H1 (cell line): ENCODE measurements around the gene CEP192. TPM values are rescaled to one million over a fixed set of nuclear protein-coding genes. Genes with fewer than 3 reads are reported as not detected.

ENCODE experiments used
- CTCF ChIA-PET: fragments of 300-600 bp; sonication (Branson Sonifier 250); formaldehyde crosslinking; loops from one replicate; lab custom pipeline; 2021; ENCODE audit not compliant: partially characterized antibody; lab: Charles Lee
- POLR2A ChIA-PET: fragments of 300-600 bp; sonication (Branson Sonifier 250); formaldehyde crosslinking; loops from one replicate; lab custom pipeline; 2021; ENCODE audit warnings: inconsistent platforms; ENCODE audit not compliant: partially characterized antibody; lab: Charles Lee
- DNase-seq, 2 experiments: peaks; one replicate each; pipeline versions ENCODE4 v3.0.0 to v3.0.0-alpha.2; 2010 to 2022; ENCODE audit warnings: low spot score in 2 of 2, low read depth in 1 of 2, mixed read lengths in 1 of 2
- FAIRE-seq: peaks from 2 replicates; lab custom pipeline; 2011; peaks lifted over from hg19 to GRCh38; lab: Jason Lieb, UNC
- H2AFZ ChIP-seq: 2 replicates; pipeline ENCODE4 v1.8.1; 2012; ENCODE audit warnings: low read length, inconsistent platforms
- H2AK5ac ChIP-seq: 2 replicates; pipeline ENCODE4 v1.6.1; 2013; ENCODE audit warnings: low read depth, low read length
- H2BK120ac ChIP-seq: replicated peaks from 2 replicates; pipeline ENCODE3; 2013; ENCODE audit warnings: low read depth, low read length, inconsistent platforms
- H2BK12ac ChIP-seq: 2 replicates; pipeline ENCODE4 v1.6.1; 2013; ENCODE audit warnings: low read depth, low read length
- H2BK15ac ChIP-seq: 2 replicates; pipeline ENCODE4 v1.6.1; 2013; ENCODE audit warnings: low read length
- H2BK20ac ChIP-seq: 2 replicates; pipeline ENCODE4 v1.6.1; 2013; ENCODE audit warnings: low read length
- H2BK5ac ChIP-seq: 2 replicates; pipeline ENCODE4 v1.6.1; 2013; ENCODE audit warnings: low read depth, low read length
- H3K14ac ChIP-seq: 2 replicates; pipeline ENCODE4 v1.6.1; 2013; ENCODE audit warnings: inconsistent platforms; ENCODE audit not compliant: insufficient read length
- H3K18ac ChIP-seq: 2 replicates; pipeline ENCODE4 v1.6.1; 2013; ENCODE audit warnings: low read length; ENCODE audit errors: extremely low read depth
- H3K23ac ChIP-seq: 2 replicates; pipeline ENCODE4 v1.6.1; 2013; ENCODE audit warnings: inconsistent platforms; ENCODE audit not compliant: insufficient read length
- H3K23me2 ChIP-seq: 2 replicates; pipeline ENCODE4 v1.6.1; 2013; ENCODE audit warnings: low read depth, low read length
- H3K27ac ChIP-seq: 2 replicates; pipeline ENCODE4 v1.6.1; 2011; ENCODE audit warnings: low read depth, low read length, inconsistent platforms
- H3K27me3 ChIP-seq, 4 experiments: replicated peaks in 1 of 4; 1 replicate in 1 of 4; 2 replicates in 3 of 4; pipeline versions ENCODE4 v1.6.1 to v1.8.1; 2011 to 2013; ENCODE audit warnings: low read length in 3 of 4, mild to moderate bottlenecking in 3 of 4, inconsistent platforms in 2 of 4, mixed read lengths in 2 of 4, moderate library complexity in 1 of 4; ENCODE audit not compliant: control insufficient read depth in 3 of 4, insufficient read depth in 3 of 4; ENCODE audit errors: extremely low read depth in 1 of 4
- H3K36me3 ChIP-seq, 4 experiments: 2 replicates each; pipeline versions ENCODE4 v1.6.1 to v1.8.1; 2011 to 2013; ENCODE audit warnings: mild to moderate bottlenecking in 4 of 4, low read length in 3 of 4, moderate library complexity in 2 of 4, control low read depth in 1 of 4, inconsistent platforms in 1 of 4; ENCODE audit not compliant: insufficient read depth in 4 of 4, control insufficient read depth in 2 of 4
- H3K4ac ChIP-seq: replicated peaks from 2 replicates; pipeline ENCODE3; 2013; ENCODE audit warnings: low read length, low read depth, mixed read lengths, inconsistent platforms; ENCODE audit not compliant: insufficient read length
- H3K4me1 ChIP-seq, 4 experiments: replicated peaks in 1 of 4; 1 replicate in 1 of 4; 2 replicates in 3 of 4; pipeline versions ENCODE4 v1.6.1 to v1.8.1; 2011 to 2013; ENCODE audit warnings: low read length in 3 of 4, inconsistent platforms in 2 of 4, mixed read lengths in 1 of 4; ENCODE audit not compliant: insufficient read depth in 4 of 4, control insufficient read depth in 3 of 4
- H3K4me2 ChIP-seq, 2 experiments: 2 replicates each; pipeline versions ENCODE4 v1.6.1 to v1.8.1; 2011 to 2013; ENCODE audit warnings: low read depth in 2 of 2, low read length in 2 of 2, control low read depth in 1 of 2, inconsistent platforms in 1 of 2, mild to moderate bottlenecking in 1 of 2; ENCODE audit not compliant: insufficient read depth in 1 of 2
- H3K4me3 ChIP-seq, 4 experiments: fragments of 200-600, 300-600 bp in 1 of 4; sonication (generic), shearing (Covaris generic), sonication (Bioruptor Twin) in 1 of 4; 2 replicates each; pipeline versions ENCODE4 v1.5.1 to v1.8.1; 2011 to 2016; ENCODE audit warnings: low read length in 4 of 4, low read depth in 3 of 4, control low read depth in 2 of 4, inconsistent platforms in 2 of 4, mild to moderate bottlenecking in 2 of 4, mixed read lengths in 1 of 4, moderate library complexity in 1 of 4; ENCODE audit not compliant: insufficient read depth in 2 of 4; ENCODE audit errors: extremely low read depth in 1 of 4
- H3K56ac ChIP-seq: replicated peaks from 2 replicates; pipeline ENCODE3; 2013; ENCODE audit warnings: low read depth, mild to moderate bottlenecking, mixed read lengths, low read length, inconsistent platforms; ENCODE audit not compliant: insufficient read length
- H3K79me1 ChIP-seq: 2 replicates; pipeline ENCODE4 v1.6.1; 2013; ENCODE audit warnings: low read depth, low read length, control low read depth
- H3K79me2 ChIP-seq, 2 experiments: 2 replicates each; pipeline versions ENCODE4 v1.6.1 to v1.8.1; 2012 to 2013; ENCODE audit warnings: low read length in 2 of 2, mild to moderate bottlenecking in 2 of 2, inconsistent platforms in 1 of 2; ENCODE audit not compliant: insufficient read depth in 2 of 2, control insufficient read depth in 1 of 2
- H3K9ac ChIP-seq, 4 experiments: replicated peaks in 1 of 4; 1 replicate in 1 of 4; 2 replicates in 3 of 4; pipeline versions ENCODE4 v1.6.1 to v1.8.1; 2011 to 2013; ENCODE audit warnings: low read depth in 3 of 4, low read length in 3 of 4, control low read depth in 2 of 4, mild to moderate bottlenecking in 2 of 4, moderate library complexity in 2 of 4, inconsistent platforms in 1 of 4; ENCODE audit errors: extremely low read depth in 1 of 4
- H3K9me3 ChIP-seq, 2 experiments: 2 replicates each; pipeline versions ENCODE4 v1.6.1 to v1.8.1; 2012 to 2013; ENCODE audit warnings: mild to moderate bottlenecking in 2 of 2, moderate library complexity in 2 of 2, control low read depth in 1 of 2, inconsistent platforms in 1 of 2, low read depth in 1 of 2, low read length in 1 of 2, mixed read lengths in 1 of 2; ENCODE audit not compliant: insufficient read depth in 2 of 2
- H4K20me1 ChIP-seq, 2 experiments: replicated peaks in 1 of 2; 2 replicates each; pipeline versions ENCODE3 to v1.8.1; 2011 to 2013; ENCODE audit warnings: inconsistent platforms in 2 of 2, low read length in 2 of 2, mild to moderate bottlenecking in 1 of 2; ENCODE audit not compliant: insufficient read depth in 2 of 2, control insufficient read depth in 1 of 2
- H4K5ac ChIP-seq: 2 replicates; pipeline ENCODE4 v1.6.1; 2013; ENCODE audit warnings: low read length, low read depth, mixed read lengths, inconsistent platforms; ENCODE audit not compliant: insufficient read length
- H4K8ac ChIP-seq: 2 replicates; pipeline ENCODE4 v1.8.0; 2013; ENCODE audit warnings: mild to moderate bottlenecking, moderate library complexity, low read length, inconsistent platforms; ENCODE audit not compliant: insufficient read depth; ENCODE audit errors: extremely low read depth
- H4K91ac ChIP-seq: replicated peaks from 2 replicates; pipeline ENCODE3; 2013; ENCODE audit warnings: low read length, mixed read lengths, inconsistent platforms; ENCODE audit not compliant: insufficient read length
- ATF2 ChIP-seq: IDR thresholded peaks from 2 replicates; pipeline ENCODE4 v1.6.1; 2012; ENCODE audit warnings: low read length, inconsistent platforms
- E2F6 ChIP-seq: IDR thresholded peaks from 2 replicates; pipeline ENCODE4 v1.6.1; 2012; ENCODE audit warnings: inconsistent platforms
- FOSL1 ChIP-seq: IDR thresholded peaks from 2 replicates; pipeline ENCODE4 v1.6.1; 2011; ENCODE audit warnings: mild to moderate bottlenecking, low read depth, low read length, moderate library complexity; ENCODE audit not compliant: insufficient read depth
- MAFK ChIP-seq: IDR thresholded peaks from 2 replicates; pipeline ENCODE4 v1.6.1; 2012; ENCODE audit warnings: low read depth, mild to moderate bottlenecking, improper control_type of control experiment, low read length
- MAX ChIP-seq: IDR thresholded peaks from 2 replicates; pipeline ENCODE4 v1.6.1; 2012; ENCODE audit warnings: inconsistent platforms
- POLR2AphosphoS5 ChIP-seq: IDR thresholded peaks from 2 replicates; pipeline ENCODE4 v1.6.1; 2011; ENCODE audit warnings: low read depth, low read length
- SIN3A ChIP-seq, 2 experiments: IDR thresholded peaks in 1 of 2; conservative IDR thresholded peaks in 1 of 2; 2 replicates each; pipeline ENCODE4 v1.6.1; 2011 to 2012; ENCODE audit warnings: low read length in 2 of 2, improper control_type of control experiment in 1 of 2, low read depth in 1 of 2, mild to moderate bottlenecking in 1 of 2
- SP2 ChIP-seq: IDR thresholded peaks from 2 replicates; pipeline ENCODE4 v1.6.1; 2012; ENCODE audit warnings: mild to moderate bottlenecking, low read length, inconsistent platforms
- TCF12 ChIP-seq: IDR thresholded peaks from 2 replicates; pipeline ENCODE4 v1.6.1; 2011; ENCODE audit warnings: low read depth, mild to moderate bottlenecking, low read length
- USF2 ChIP-seq: IDR thresholded peaks from 2 replicates; pipeline ENCODE4 v1.6.1; 2011; ENCODE audit warnings: low read length, improper control_type of control experiment
- WGBS, 2 experiments: shearing (Covaris generic) in 1 of 2; methylation state at CpG; one replicate each; pipeline versions ENCODE4 v1.1.6 to v1.1.7; 2013 to 2015; ENCODE audit warnings: low lambda C conversion rate in 2 of 2, mixed read lengths in 2 of 2, inconsistent platforms in 1 of 2, low coverage in 1 of 2, missing lambda C conversion rate in 1 of 2; ENCODE audit not compliant: insufficient replicate concordance in 2 of 2, insufficient coverage in 1 of 2, insufficient read length in 1 of 2; ENCODE audit errors: extremely low coverage in 1 of 2, missing lambda C conversion rate in 1 of 2; 5-methylcytosine and 5-hydroxymethylcytosine counted together
- polyA plus RNA-seq, 7 experiments: library from polyadenylated mRNA; depleted of rRNA in 3 of 7; stranded (reverse) in 5 of 7; unstranded in 2 of 7; fragments of >200 nt in 5 of 7; fragments of 200-250 nt in 2 of 7; gene quantifications; 1 replicate in 5 of 7; 2 replicates in 1 of 7; 4 replicates in 1 of 7; pipeline versions ENCODE4 v1.2.1 to v1.2.3, GENCODE V29; 2011 to 2013; ENCODE audit warnings: missing spikeins in 2 of 7, mixed read lengths in 2 of 7
- total RNA-seq: library from RNA; stranded (reverse); fragmentation: NEBNext Ultra II Directional; extraction: Animal tissue kit (Norgen Biotek cat#: 25700); gene quantifications from 2 replicates; pipeline ENCODE4 v1.2.1, GENCODE V29; 2021

The CEP192 gene
- total and polyA plus RNA-seq, 2 of the 8 experiments (the other 6 are each of a cell fraction or from before 2014, with no cell fraction given), result 13.4 to 23.1 TPM

GRCh38 chr18:12958478-12958877 is 32.7 kb upstream of the CEP192 start:
- H2BK20ac ChIP-seq, result no peak overlapping the region
- H2BK120ac ChIP-seq, result no peak overlapping the region
- no peaks in the 10 kb centered on the region for H3K27me3 ChIP-seq
- H2BK12ac ChIP-seq, result no peak overlapping the region
- no peak overlapping the region for H3K27ac ChIP-seq
- H3K4me3 ChIP-seq, result no peak overlapping the region
- peaks cover under 1 to 47% (median 15%) of the 10 kb centered on the region in 4 experiments; a peak in 7 of 8 replicates for H3K36me3 ChIP-seq
- POLR2A ChIA-PET, result interaction anchor here (1.3 kb wide), 1 partner anchor 10 kb away, joined by 4 read pairs; no protein-coding TSS in a partner anchor
- H3K18ac ChIP-seq, result no peak overlapping the region
- no peak overlapping the region for H3K23ac ChIP-seq
- H2AK5ac ChIP-seq, result no peak overlapping the region
- CTCF ChIA-PET, result no interaction called here
- 93% methylated on average over 3 of the region's 3 CpGs; no CpG with 5 or more reads in 1 of the 2 experiments for WGBS, 2 experiments
- no peaks in the 10 kb centered on the region for H3K9me3 ChIP-seq
- no peak overlapping the region for H3K14ac ChIP-seq
- no peak overlapping the region for H2BK15ac ChIP-seq
- H4K91ac ChIP-seq, result no peak overlapping the region
- no peak overlapping the region for H3K9ac ChIP-seq
- FAIRE-seq, result no peak
- H3K79me1 ChIP-seq, result 0 out of 2 replicates have a peak, but pooled peaks cover 2% of the 10 kb centered on the region
- H3K4me2 ChIP-seq, result no peak overlapping the region
- no peak overlapping the region for H3K4ac ChIP-seq
- no peaks in the 10 kb centered on the region for H3K4me1 ChIP-seq
- no peak overlapping the region for H4K8ac ChIP-seq
- H3K23me2 ChIP-seq, result no peaks in the 10 kb centered on the region
- H3K79me2 ChIP-seq, result peaks cover 0 to 42% of the 10 kb centered on the region in 2 experiments; a peak in 2 of 4 replicates
- DNase-seq, result no peak
- no peak overlapping the region for H2AFZ ChIP-seq
- no peak overlapping the region for H2BK5ac ChIP-seq
- H4K5ac ChIP-seq, result no peak overlapping the region
- no peaks in the 10 kb centered on the region for H4K20me1 ChIP-seq
- H3K56ac ChIP-seq, result no peak overlapping the region
- TF ChIP-seq E2F6 (no peak), TCF12 (no peak), SP2 (no peak), MAFK (no peak), POLR2AphosphoS5 (no peak), MAX (no peak), SIN3A (conservative IDR thresholded peaks at IDR 0.05 in 1 of 2, IDR thresholded peaks at IDR 0.05 in 1 of 2; ENCODE audit: low read depth in 1 of 2, low read length in 2 of 2) (no peak), FOSL1 (no peak), ATF2 (no peak), USF2 (no peak)
